HepG2 (cell line): ENCODE results near the gene ARHGAP10. TPM values are rescaled to one million over a fixed set of nuclear protein-coding genes. Genes with fewer than 3 reads are reported as not detected.
A peak's percentile ranks its signal among the peaks of the same experiment; 100 is the strongest.

Experiments
- ATAC-seq: fragments of 200-7000 bp; cut with Tn5 transposase; 3 replicates; pipeline ENCODE4 v1.9.1; 2020; ENCODE audit warnings: mild to moderate bottlenecking, moderate library complexity
- BruUV-seq: library from RNA; stranded (reverse); fragments of 400-500 nt; replicated peaks from 2 replicates; lab custom pipeline; 2021; lab: Mats Ljungman, UMichigan
- CTCF ChIA-PET: fragments of 300-600 bp; formaldehyde crosslinking; extraction: SDS; loops from one replicate; lab custom pipeline; 2021; ENCODE audit warnings: low total read pairs, inconsistent platforms, low intra/inter-chr PET ratio; lab: Yijun Ruan, JAX
- POLR2A ChIA-PET: fragments of 350-600 bp; sonication (Branson Sonifier 250); formaldehyde crosslinking; loops from one replicate; lab custom pipeline; 2020; ENCODE audit warnings: antibody characterized with exemption, inconsistent platforms; lab: Yijun Ruan, JAX
- DNase-seq: peaks from one replicate; pipeline ENCODE4 v3.0.0-alpha.2; 2015; ENCODE audit warnings: low spot score
- FAIRE-seq: peaks from 3 replicates; lab custom pipeline; 2011; peaks lifted over from hg19 to GRCh38; lab: Jason Lieb, UNC
- H2AFZ ChIP-seq: one replicate; pipeline ENCODE4 v1.6.1; 2011; ENCODE audit warnings: low read length, inconsistent platforms
- H3K27ac ChIP-seq: fragments of 300-600 bp; 3 replicates; pipeline ENCODE4 v1.8.0; 2011; ENCODE audit warnings: mixed run types, mild to moderate bottlenecking, mixed read lengths, low read length, inconsistent platforms; ENCODE audit not compliant: insufficient read depth; ENCODE audit errors: extremely low read length
- H3K27me3 ChIP-seq, 2 experiments: fragments of 200-600 bp in 1 of 2; 2 replicates in 1 of 2; 3 replicates in 1 of 2; pipeline versions ENCODE4 v1.6.0 to v1.8.0; 2011; ENCODE audit warnings: low read length in 2 of 2, mild to moderate bottlenecking in 2 of 2, moderate library complexity in 2 of 2, inconsistent platforms in 1 of 2; ENCODE audit not compliant: insufficient read depth in 2 of 2, control insufficient read depth in 1 of 2
- H3K36me3 ChIP-seq, 2 experiments: fragments of 200-600 bp in 1 of 2; replicated peaks in 1 of 2; 2 replicates in 1 of 2; 3 replicates in 1 of 2; pipeline versions ENCODE4 v1.5.1 to v1.8.0; 2011; ENCODE audit warnings: low read length in 2 of 2, inconsistent platforms in 1 of 2; ENCODE audit not compliant: insufficient read depth in 2 of 2, control insufficient read depth in 1 of 2
- H3K4me1 ChIP-seq: 2 replicates; pipeline ENCODE4 v1.5.1; 2012; ENCODE audit warnings: low read length, inconsistent platforms; ENCODE audit not compliant: insufficient read depth
- H3K4me2 ChIP-seq: 2 replicates; pipeline ENCODE4 v1.6.0; 2011; ENCODE audit warnings: low read depth, low read length, inconsistent platforms
- H3K4me3 ChIP-seq, 3 experiments: fragments of 200-600 bp in 1 of 3; sonication (generic), shearing (Covaris generic) in 1 of 3; replicated peaks in 1 of 3; 2 replicates each; pipeline ENCODE4 v1.5.1; 2011 to 2016; ENCODE audit warnings: low read length in 3 of 3, inconsistent platforms in 2 of 3, low read depth in 2 of 3, mild to moderate bottlenecking in 2 of 3, control low read depth in 1 of 3, mixed read lengths in 1 of 3; ENCODE audit not compliant: insufficient read depth in 1 of 3
- H3K79me2 ChIP-seq: one replicate; pipeline ENCODE4 v1.6.1; 2011; ENCODE audit warnings: low read length, inconsistent platforms; ENCODE audit not compliant: insufficient read depth
- H3K9ac ChIP-seq: 2 replicates; pipeline ENCODE4 v1.6.0; 2011; ENCODE audit warnings: mild to moderate bottlenecking, low read depth, low read length, inconsistent platforms; ENCODE audit not compliant: insufficient read depth
- H3K9me3 ChIP-seq: 2 replicates; pipeline ENCODE4 v1.5.1; 2012; ENCODE audit warnings: mild to moderate bottlenecking, low read length
- H4K20me1 ChIP-seq: 2 replicates; pipeline ENCODE4 v1.6.0; 2011; ENCODE audit warnings: inconsistent platforms, mild to moderate bottlenecking, low read length, moderate library complexity; ENCODE audit not compliant: insufficient read depth
- HIVEP1 ChIP-seq: sonication (generic); formaldehyde crosslinking; IDR thresholded peaks from 2 replicates; pipeline ENCODE4 v1.4.0; 2020; ENCODE audit warnings: mild to moderate bottlenecking, missing genetic modification reagents
- MAFF ChIP-seq: IDR thresholded peaks from 2 replicates; pipeline ENCODE4 v1.6.1; 2011; ENCODE audit warnings: low read depth, low read length, improper control_type of control experiment
- MAFK ChIP-seq, 2 experiments: IDR thresholded peaks in 1 of 2; conservative IDR thresholded peaks in 1 of 2; 2 replicates each; pipeline ENCODE4 v1.6.1; 2011; ENCODE audit warnings: improper control_type of control experiment in 2 of 2, low read length in 2 of 2
- PPARG ChIP-seq: conservative IDR thresholded peaks from 2 replicates; pipeline ENCODE4 v1.6.1; 2016; ENCODE audit warnings: missing biosample characterization, missing genetic modification reagents
- SUZ12 ChIP-seq: fragments of 150-350 bp; IDR thresholded peaks from 2 replicates; pipeline ENCODE4 v1.6.1; 2014; ENCODE audit warnings: low read depth, low read length
- TBX3 ChIP-seq: fragments of 450-650 bp; IDR thresholded peaks from 2 replicates; pipeline ENCODE4 v1.6.1; 2017; ENCODE audit warnings: antibody characterized with exemption, mild to moderate bottlenecking, inconsistent platforms, borderline replicate concordance
- ZBTB42 ChIP-seq: sonication (generic); formaldehyde crosslinking; IDR thresholded peaks from 2 replicates; pipeline ENCODE4 v1.5.0; 2020; ENCODE audit warnings: mild to moderate bottlenecking, missing genetic modification reagents
- ZNF607 ChIP-seq: sonication (generic); formaldehyde crosslinking; IDR thresholded peaks from 2 replicates; pipeline ENCODE4 v1.5.1; 2020; ENCODE audit warnings: missing genetic modification reagents, mild to moderate bottlenecking, borderline replicate concordance
- ZSCAN12 ChIP-seq: sonication (generic); formaldehyde crosslinking; IDR thresholded peaks from 2 replicates; pipeline ENCODE4 v1.9.0; 2021; ENCODE audit warnings: mild to moderate bottlenecking, missing genetic modification reagents
- ZSCAN22 ChIP-seq: sonication (generic); formaldehyde crosslinking; IDR thresholded peaks from 2 replicates; pipeline ENCODE4 v1.4.0; 2020; ENCODE audit warnings: mild to moderate bottlenecking, missing genetic modification reagents
- WGBS: methylation state at CpG from one replicate; pipeline ENCODE4 v1.1.6; 2017; ENCODE audit warnings: low lambda C conversion rate; 5-methylcytosine and 5-hydroxymethylcytosine counted together
- in situ Hi-C: cut with HindIII; loops from 2 replicates; pipeline ENCODE4 v1.10.0; 2017; ENCODE audit warnings: low pct_unique_long_range_greater_than_20kb; ENCODE audit not compliant: extremely low pct_ligation_motif_present
- intact Hi-C: fragments of 100-400 bp; cut with micrococcal nuclease; formaldehyde crosslinking; loops from one replicate; pipeline ENCODE4 v1.10.0; 2022; ENCODE audit not compliant: unreplicated experiment
- polyA plus RNA-seq, 8 experiments: library from polyadenylated mRNA; depleted of rRNA in 3 of 8; stranded (reverse) in 7 of 8; unstranded in 1 of 8; fragments of >200 nt; fragmentation: Illumina TruSeq in 4 of 8; extraction: Trizol in 4 of 8; gene quantifications; 2 replicates each; pipeline versions ENCODE4 v1.2.1 to v1.2.3, GENCODE V29; 2011 to 2016; ENCODE audit warnings: low read depth in 4 of 8, missing spikeins in 1 of 8, mixed read lengths in 1 of 8; ENCODE audit not compliant: insufficient read depth in 1 of 8
- total RNA-seq, 5 experiments: library from RNA; depleted of rRNA; stranded (reverse); fragments of >200 nt; fragmentation: Illumina TruSeq; extraction: Trizol; gene quantifications; 2 replicates each; pipeline ENCODE4 v1.2.3, GENCODE V29; 2016; ENCODE audit warnings: low read depth in 1 of 5
- TF ChIP-seq, protein P1 (sequence below): sonication (generic); formaldehyde crosslinking; IDR thresholded peaks from 2 replicates; pipeline ENCODE4 v1.5.1; 2020; ENCODE audit warnings: missing genetic modification reagents, mild to moderate bottlenecking, borderline replicate concordance

Gene ARHGAP10
- total and polyA plus RNA-seq, 2 of the 13 experiments (the other 11 are each of a cell fraction or from before 2014, with no cell fraction given) = 0.45 to 1.6 TPM

DNA sequence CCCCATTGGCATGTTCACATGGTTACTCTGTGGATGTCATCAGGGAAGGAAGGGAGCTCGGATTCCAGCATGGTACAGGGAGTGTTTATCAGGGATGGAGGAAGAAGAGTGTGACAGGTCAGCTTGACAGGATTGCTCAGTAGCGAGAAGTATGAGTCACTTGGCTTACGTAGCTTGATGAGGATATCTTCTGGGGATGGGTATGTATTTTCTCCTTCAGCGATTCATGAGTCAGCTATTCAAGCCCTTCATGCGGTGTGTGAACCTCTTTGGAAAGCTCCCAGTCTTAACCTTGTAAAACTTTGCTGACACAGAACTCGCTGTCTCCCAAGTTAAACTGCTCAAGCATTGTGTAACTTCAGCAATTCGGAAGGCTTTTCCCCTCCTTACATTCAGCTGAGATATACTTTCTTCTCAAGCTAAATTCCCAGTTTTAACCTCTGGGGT lies 275.4 kb downstream of the ARHGAP10 start:
- DNase-seq = no peak
- H3K27ac ChIP-seq = no peak overlapping the region
- TF ChIP-seq HIVEP1 = no peak
- no peak for TF ChIP-seq ZSCAN22 (CRISPR knock-in tag)
- TF ChIP-seq SUZ12 = no peak
- no peak for TF ChIP-seq TBX3
- TF ChIP-seq MAFK (conservative IDR thresholded peaks at IDR 0.05 in 1 of 2, IDR thresholded peaks at IDR 0.05 in 1 of 2; ENCODE audit: low read length in 2 of 2) = peak in 1 of 2 experiments; percentile 25; a peak in 2 of 4 replicates
- TF ChIP-seq PPARG = no peak
- TF ChIP-seq, all 625 proteins: peak for 1
- ATAC-seq = no peak
- Histone ChIP-seq H3K4me3 (no peak overlapping the region), H3K27me3 (no peaks in the 10 kb centered on the region), H3K4me1 (no peaks in the 10 kb centered on the region), H3K4me2 (no peak overlapping the region), H4K20me1 (no peaks in the 10 kb centered on the region), H3K9me3 (no peaks in the 10 kb centered on the region), H2AFZ (no peak overlapping the region), H3K79me2 (no peaks in the 10 kb centered on the region), H3K36me3 (no peaks in the 10 kb centered on the region), H3K9ac (no peak overlapping the region)
- intact Hi-C loops = no loop called here
- no peak for FAIRE-seq
- no TSS peak for BruUV-seq
- ChIA-PET POLR2A (no interaction called here), CTCF (no interaction called here)
- 63% methylated on average over 7 of the region's 7 CpGs for WGBS
- in situ Hi-C loops = no loop called here

DNA sequence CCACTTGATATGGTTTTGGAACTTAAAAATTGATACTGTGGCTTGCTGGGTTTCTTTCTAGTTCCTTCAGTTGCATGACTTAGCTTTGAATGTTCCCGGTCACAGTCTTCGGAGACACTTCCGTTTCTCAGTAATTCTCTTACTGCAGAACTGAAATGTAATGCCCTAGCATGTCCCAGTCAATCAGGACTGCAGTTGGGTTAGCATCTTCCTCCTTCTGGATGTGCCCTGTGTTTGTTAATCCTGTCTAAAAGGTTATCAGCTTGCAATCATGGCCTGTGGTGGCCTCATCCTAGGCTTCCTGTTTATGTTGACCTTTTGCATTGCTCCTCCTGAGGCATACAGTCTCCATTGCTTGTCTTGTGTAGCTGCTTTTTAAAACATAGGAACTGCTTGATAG lies 275.9 kb downstream of the ARHGAP10 start:
- FAIRE-seq = no peak

More for the DNA sequence above, 275.9 kb downstream of the ARHGAP10 start:
- ChIA-PET CTCF (no interaction called here), POLR2A (no interaction called here)
- no peak for ATAC-seq
- H2AFZ ChIP-seq = no peak overlapping the region
- no peak for DNase-seq
- no peaks in the 10 kb centered on the region for H3K79me2 ChIP-seq
- in situ Hi-C loops = no loop called here
- H3K36me3 ChIP-seq = no peaks in the 10 kb centered on the region
- TF ChIP-seq ZBTB42 (CRISPR knock-in tag) (no peak), ZSCAN12 (CRISPR knock-in tag) (no peak), MAFF (no peak), ZNF607 (CRISPR knock-in tag) (no peak)
- TF ChIP-seq, protein P1, sequence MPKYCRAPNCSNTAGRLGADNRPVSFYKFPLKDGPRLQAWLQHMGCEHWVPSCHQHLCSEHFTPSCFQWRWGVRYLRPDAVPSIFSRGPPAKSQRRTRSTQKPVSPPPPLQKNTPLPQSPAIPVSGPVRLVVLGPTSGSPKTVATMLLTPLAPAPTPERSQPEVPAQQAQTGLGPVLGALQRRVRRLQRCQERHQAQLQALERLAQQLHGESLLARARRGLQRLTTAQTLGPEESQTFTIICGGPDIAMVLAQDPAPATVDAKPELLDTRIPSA = no peak
- no TSS peak for BruUV-seq
- no peaks in the 10 kb centered on the region for H3K4me1 ChIP-seq
- whole genome bisulfite sequencing = 94% methylated on average over 3 of the region's 3 CpGs
- intact Hi-C loops = no loop called here
- no peaks in the 10 kb centered on the region for H3K27me3 ChIP-seq
- H3K4me2 ChIP-seq = no peak overlapping the region
- no peaks in the 10 kb centered on the region for H4K20me1 ChIP-seq
- no peaks in the 10 kb centered on the region for H3K9me3 ChIP-seq
- no peak overlapping the region for H3K4me3 ChIP-seq
- H3K9ac ChIP-seq = no peak overlapping the region
- no peak overlapping the region for H3K27ac ChIP-seq
